Fibroblast of villous mesenchyme (primary cell): Measurements from ENCODE around the gene P2RY6. TPM values are rescaled to one million over a fixed set of nuclear protein-coding genes. Genes with fewer than 3 reads are reported as not detected.

ENCODE experiments used
- DNase-seq: peaks from one replicate; pipeline ENCODE4 v3.0.0-alpha.2; 2010; ENCODE audit warnings: low read depth
- H3K4me3 ChIP-seq: 2 replicates; pipeline ENCODE4 v1.5.1; 2011; ENCODE audit warnings: low read depth, mild to moderate bottlenecking, low read length
- total RNA-seq: library from RNA; depleted of rRNA; stranded (reverse); fragments of >200 nt; gene quantifications from 2 replicates; pipeline ENCODE4 v1.2.3, GENCODE V29; 2012
- TF ChIP-seq, protein P1 (sequence below): IDR thresholded peaks from 2 replicates; pipeline ENCODE4 v1.5.1; 2012; ENCODE audit warnings: low read depth, mild to moderate bottlenecking, low read length; ENCODE audit not compliant: insufficient read depth

The P2RY6 gene
- total RNA-seq, 1 donor = not detected

DNA sequence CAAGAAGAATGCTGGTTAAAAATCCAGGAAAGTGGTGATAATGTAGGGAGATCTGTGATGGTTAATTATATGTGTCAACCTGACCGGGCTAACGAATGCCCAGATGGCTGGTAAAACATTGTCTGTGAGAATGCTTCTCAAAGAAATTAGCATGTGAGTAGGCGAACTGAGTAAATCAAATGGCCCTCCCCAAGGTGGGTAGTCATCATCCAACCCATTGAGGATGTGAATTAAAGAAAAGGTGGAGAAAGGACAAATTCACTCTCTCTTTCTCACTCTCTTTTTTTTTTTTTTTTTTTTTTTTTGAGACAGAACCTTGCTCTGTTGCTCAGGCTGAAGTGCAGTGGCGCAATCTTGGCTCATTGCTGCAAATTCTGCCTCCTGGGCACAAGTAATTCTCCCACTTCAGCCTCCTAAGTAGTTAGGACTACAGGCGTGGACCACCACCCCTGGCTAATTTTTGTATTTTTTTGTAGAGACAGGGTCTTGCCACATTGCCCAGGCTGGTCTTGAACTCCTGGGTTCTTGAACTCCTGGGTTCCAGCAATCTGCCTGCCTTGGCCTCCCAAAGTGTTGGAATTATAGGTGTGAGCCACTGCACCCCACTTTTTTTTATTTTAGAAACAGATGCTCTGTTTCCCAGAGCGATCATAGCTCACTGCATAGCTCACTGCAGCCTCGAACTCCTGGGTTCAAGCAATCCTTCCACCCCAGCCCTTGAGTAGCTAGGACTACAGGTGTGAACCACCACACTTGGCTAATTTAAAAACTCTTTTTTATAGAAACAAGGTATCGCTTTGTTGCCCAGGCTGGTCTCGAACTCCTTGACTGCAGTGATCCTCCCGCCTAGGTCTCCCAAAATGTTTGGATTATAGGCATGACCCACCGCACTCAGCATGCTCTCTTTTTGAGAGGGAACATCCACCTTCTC, 22.0 kb upstream of the P2RY6 start:
- H3K4me3 ChIP-seq = no peak overlapping the region
- DNase-seq = no peak
- TF ChIP-seq, protein P1, sequence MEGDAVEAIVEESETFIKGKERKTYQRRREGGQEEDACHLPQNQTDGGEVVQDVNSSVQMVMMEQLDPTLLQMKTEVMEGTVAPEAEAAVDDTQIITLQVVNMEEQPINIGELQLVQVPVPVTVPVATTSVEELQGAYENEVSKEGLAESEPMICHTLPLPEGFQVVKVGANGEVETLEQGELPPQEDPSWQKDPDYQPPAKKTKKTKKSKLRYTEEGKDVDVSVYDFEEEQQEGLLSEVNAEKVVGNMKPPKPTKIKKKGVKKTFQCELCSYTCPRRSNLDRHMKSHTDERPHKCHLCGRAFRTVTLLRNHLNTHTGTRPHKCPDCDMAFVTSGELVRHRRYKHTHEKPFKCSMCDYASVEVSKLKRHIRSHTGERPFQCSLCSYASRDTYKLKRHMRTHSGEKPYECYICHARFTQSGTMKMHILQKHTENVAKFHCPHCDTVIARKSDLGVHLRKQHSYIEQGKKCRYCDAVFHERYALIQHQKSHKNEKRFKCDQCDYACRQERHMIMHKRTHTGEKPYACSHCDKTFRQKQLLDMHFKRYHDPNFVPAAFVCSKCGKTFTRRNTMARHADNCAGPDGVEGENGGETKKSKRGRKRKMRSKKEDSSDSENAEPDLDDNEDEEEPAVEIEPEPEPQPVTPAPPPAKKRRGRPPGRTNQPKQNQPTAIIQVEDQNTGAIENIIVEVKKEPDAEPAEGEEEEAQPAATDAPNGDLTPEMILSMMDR = no peak

DNA sequence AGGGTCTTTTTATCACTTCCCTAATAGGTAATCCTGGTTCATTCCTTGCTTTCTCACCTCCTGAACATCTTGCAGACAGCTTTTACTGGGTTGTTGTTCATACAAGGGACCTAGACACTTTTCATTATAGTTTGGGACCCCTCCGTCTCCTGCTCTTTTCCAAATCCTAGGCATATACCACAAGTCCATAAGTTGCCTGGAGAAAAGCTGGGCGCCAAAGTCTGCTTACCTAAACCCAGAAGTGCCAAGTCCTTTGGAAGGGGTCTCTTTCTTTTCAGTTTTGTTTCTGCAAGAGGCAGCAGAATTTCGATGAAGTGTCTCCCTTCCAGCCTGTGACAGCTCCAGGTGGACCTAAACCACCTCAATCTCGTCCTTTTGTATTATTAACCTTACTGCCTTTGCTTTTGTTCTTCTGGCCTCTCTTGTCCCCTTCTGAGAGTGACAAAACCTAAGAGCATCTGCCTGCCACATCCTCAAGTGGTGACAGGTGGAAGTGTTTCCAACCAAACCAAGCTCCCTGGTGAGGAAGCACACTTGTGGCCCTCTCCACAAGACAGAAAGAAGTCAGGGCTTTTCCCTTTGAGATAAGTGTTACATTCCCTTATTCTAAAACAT, 19.5 kb upstream of the P2RY6 start:
- TF ChIP-seq, protein P1 = no peak
- DNase-seq = no peak
- no peak overlapping the region for H3K4me3 ChIP-seq

DNA sequence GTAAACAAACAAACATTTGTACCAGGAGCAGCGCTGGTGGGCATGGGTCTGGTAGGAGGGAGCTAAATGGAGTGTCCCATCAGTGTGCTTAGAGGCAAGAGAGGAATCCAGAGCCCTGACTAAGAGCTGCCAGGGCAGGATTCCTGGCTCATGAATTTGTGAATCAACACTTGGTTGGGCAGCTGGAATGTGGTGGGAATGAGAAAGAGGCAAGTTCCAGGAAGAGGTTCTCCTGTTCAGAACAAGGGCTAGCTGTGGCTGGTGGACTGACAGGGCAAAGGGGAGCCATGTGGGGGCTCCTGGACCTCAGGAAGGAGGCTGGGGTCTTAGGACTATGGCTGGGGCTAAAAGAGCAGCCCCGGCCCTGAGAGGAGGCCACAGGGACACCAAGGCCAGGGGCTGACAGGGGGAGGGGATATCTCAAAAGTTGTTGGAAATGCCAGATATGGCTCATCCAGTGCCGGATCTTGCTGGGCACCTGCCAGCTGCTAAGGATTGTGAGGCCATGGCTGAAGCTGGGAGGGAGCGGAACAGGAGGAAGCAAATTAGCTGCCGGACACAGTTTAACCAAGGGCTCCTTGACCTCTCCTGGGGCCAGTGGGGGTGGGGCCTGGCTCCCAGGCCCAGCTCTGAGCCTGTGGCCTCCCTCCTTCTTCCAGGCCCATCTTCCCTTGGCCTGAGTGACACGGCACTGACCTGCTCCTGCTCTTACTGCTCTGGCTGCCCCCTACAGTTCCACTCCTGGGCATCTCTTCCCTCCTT, 14.6 kb upstream of the P2RY6 start:
- H3K4me3 ChIP-seq = no peak overlapping the region
- peak; percentile 65 for DNase-seq
- TF ChIP-seq, protein P1 = no peak

DNA sequence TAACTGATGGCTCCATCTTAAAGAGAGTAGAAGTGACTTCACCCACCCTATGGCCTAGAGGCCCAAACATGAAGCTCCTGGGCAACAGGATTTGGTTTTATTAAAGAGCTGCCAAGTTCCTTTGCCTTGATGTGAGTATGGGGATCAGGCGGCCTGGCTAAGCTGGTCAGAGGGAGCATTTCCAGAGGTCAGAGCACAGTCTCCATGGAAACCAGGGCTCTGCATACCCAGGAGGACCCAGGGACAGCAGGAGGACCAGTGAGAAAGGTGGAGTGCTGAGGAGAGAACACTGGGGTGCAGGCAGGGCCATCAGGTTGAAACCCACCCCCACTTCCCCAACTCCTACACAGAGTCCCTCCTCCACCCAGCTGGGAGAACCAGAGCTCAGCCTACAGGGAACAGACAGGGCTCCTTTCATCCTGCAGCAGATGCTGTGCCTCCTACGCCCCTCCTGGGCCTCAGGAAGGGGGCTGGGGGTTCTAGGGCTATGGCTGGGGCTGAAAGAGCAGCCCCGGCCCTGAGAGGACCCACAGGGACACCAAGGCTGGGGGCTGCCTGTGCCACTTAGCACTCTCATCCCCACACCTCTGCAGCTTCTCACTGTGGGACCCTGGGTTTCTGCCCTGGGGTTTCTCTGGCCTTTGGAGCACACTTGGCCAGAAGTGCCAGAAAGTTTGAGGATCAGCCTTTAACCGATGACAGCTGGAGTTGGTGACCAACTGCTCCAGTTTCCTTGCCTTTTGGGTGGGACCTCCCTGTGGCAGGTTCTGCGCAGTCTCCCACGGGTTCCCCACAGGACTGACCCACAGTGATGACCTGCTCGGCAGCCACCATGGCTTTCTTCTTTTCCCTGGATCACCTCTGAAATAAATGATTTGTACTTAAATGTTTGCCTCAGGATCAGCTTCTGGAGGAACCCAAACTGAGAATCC, 13.8 kb upstream of the P2RY6 start:
- TF ChIP-seq, protein P1 = no peak
- H3K4me3 ChIP-seq = no peak overlapping the region
- DNase-seq = no peak

DNA sequence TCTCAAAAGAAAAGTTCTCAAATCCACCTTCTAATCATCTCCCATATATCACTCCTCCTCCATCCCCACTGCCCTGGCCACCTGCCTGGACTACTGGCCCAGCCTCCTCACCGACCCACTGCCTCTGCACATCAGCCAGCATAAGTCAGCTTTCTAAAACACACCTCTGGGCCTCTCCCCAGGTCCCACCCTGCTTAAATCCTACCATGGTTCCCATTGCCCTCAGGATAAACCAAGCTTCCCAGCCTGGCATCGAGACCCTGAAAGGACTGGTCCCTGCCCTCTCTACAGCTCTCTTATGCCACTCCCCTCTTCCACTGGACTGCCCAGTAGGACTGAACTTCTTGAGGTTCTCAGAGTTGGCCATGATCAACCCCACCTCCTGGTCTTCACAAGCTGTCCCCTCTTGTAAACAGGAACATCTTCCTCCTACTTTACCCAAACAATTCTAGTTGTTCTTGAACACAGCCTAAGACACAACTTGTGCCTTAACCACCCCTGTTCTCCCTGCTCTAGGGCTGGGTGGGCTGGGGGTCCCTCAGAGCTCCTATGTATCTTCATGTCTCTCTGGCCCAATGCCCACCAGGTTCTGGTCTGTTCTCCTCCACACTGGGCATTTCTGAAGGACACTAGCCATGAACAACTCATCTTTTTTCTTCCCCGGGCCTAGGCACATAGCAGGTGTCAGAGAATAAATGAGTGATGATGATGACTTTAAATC, 12.6 kb upstream of the P2RY6 start:
- H3K4me3 ChIP-seq = no peak overlapping the region
- no peak for DNase-seq
- TF ChIP-seq, protein P1 = no peak

DNA sequence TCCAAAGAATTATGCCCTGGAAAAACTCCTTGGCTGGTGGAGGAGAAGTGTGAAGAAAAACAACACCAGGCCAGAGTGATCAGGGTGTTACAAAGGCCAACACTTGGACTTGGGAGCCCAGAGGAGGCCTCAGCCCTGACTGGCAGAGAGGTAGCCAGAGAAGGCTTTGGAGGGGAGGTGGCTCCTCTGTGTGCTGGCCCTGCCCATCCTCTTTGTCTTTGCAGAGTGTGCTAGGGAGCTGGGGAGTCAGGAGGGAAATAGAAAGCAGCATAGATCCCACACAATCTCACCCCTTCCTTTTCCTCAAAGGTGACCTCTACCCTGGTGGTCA, 12.0 kb upstream of the P2RY6 start:
- no peak overlapping the region for H3K4me3 ChIP-seq
- TF ChIP-seq, protein P1 = no peak
- DNase-seq = no peak
